Osteoblast (primary cell): ENCODE results near the gene TNFSF11. TPM values are rescaled to one million over a fixed set of nuclear protein-coding genes. Genes with fewer than 3 reads are reported as not detected.

ENCODE experiments used
- DNase-seq: peaks from one replicate; pipeline ENCODE4 v3.0.0; 2011; ENCODE audit warnings: low spot score, mixed read lengths; ENCODE audit not compliant: insufficient read length; ENCODE audit errors: missing footprints
- H2AFZ ChIP-seq: 2 replicates; pipeline ENCODE4 v1.6.0; 2011; ENCODE audit warnings: mild to moderate bottlenecking, low read length
- H3K27ac ChIP-seq: 2 replicates; pipeline ENCODE4 v1.5.1; 2011; ENCODE audit warnings: mild to moderate bottlenecking, low read depth, low read length, moderate library complexity
- H3K27me3 ChIP-seq: 2 replicates; pipeline ENCODE4 v1.6.0; 2012; ENCODE audit warnings: mild to moderate bottlenecking, control low read depth, inconsistent platforms, low read length, moderate library complexity; ENCODE audit not compliant: insufficient read depth
- H3K36me3 ChIP-seq: 2 replicates; pipeline ENCODE4 v1.5.1; 2011; ENCODE audit warnings: mild to moderate bottlenecking, low read length, control low read depth, moderate library complexity; ENCODE audit not compliant: insufficient read depth
- H3K4me1 ChIP-seq: 2 replicates; pipeline ENCODE4 v1.5.1; 2011; ENCODE audit warnings: mild to moderate bottlenecking, low read length, control low read depth, moderate library complexity; ENCODE audit not compliant: insufficient read depth
- H3K4me2 ChIP-seq: 2 replicates; pipeline ENCODE4 v1.6.0; 2011; ENCODE audit warnings: mild to moderate bottlenecking, low read length; ENCODE audit not compliant: insufficient read depth
- H3K4me3 ChIP-seq: fragments of 200-600 bp; sonication (generic); 3 replicates; pipeline ENCODE4 v1.5.1; 2012; ENCODE audit warnings: mild to moderate bottlenecking, low read length, inconsistent platforms; ENCODE audit not compliant: insufficient read depth
- H3K79me2 ChIP-seq: 2 replicates; pipeline ENCODE4 v1.6.0; 2012; ENCODE audit warnings: mild to moderate bottlenecking, low read length, control low read depth, inconsistent platforms; ENCODE audit not compliant: insufficient read depth
- H3K9me3 ChIP-seq: 2 replicates; pipeline ENCODE4 v1.5.1; 2011; ENCODE audit warnings: low read depth, low read length, control low read depth
- H4K20me1 ChIP-seq: 2 replicates; pipeline ENCODE4 v1.6.0; 2012; ENCODE audit warnings: mild to moderate bottlenecking, low read length, control low read depth; ENCODE audit not compliant: insufficient read depth
- CTCF ChIP-seq: IDR thresholded peaks from 2 replicates; pipeline ENCODE4 v1.5.1; 2011; ENCODE audit warnings: mild to moderate bottlenecking, low read depth, low read length, moderate library complexity; ENCODE audit errors: extremely low read depth
- total RNA-seq: library from RNA; depleted of rRNA; stranded (reverse); fragments of >200 nt; gene quantifications from 2 replicates; pipeline ENCODE4 v1.2.3, GENCODE V29; 2012

Gene TNFSF11
- total RNA-seq, 1 donor, result 0.72 TPM

DNA sequence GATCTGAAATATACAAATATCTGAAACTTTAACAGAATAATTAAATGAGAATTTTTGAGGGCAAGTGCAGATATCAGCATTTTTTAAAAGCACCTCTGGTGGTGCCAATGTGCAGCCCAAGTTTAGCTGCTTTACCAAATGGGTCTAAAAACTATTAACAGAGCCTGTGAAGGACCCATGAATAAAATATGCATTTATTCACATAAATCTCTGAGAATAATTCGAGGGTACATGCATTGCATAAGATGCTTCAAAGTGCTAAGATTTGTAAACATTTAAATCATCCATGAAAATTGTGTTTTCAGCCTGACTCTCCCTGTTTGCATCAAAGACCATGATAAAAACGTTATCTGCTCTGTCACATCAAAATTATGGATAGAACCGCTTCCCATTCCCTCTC lies 47.1 kb upstream of the TNFSF11 start:
- peaks cover 7% of the 10 kb centered on the region for H3K4me1 ChIP-seq
- no peak overlapping the region for H3K27ac ChIP-seq
- no peak for DNase-seq
- H4K20me1 ChIP-seq, result no peaks in the 10 kb centered on the region
- H3K79me2 ChIP-seq, result no peaks in the 10 kb centered on the region
- TF ChIP-seq CTCF, result no peak
- H3K27me3 ChIP-seq, result no peaks in the 10 kb centered on the region
- no peak overlapping the region for H3K4me2 ChIP-seq
- no peak overlapping the region for H2AFZ ChIP-seq
- H3K4me3 ChIP-seq, result no peak overlapping the region
- no peaks in the 10 kb centered on the region for H3K9me3 ChIP-seq
- H3K36me3 ChIP-seq, result no peaks in the 10 kb centered on the region

GRCh38 chr13:42532561-42533335 lies 41.2 kb upstream of the TNFSF11 start:
- no peaks in the 10 kb centered on the region for H3K4me1 ChIP-seq
- no peak for DNase-seq
- H3K36me3 ChIP-seq, result no peaks in the 10 kb centered on the region
- no peak overlapping the region for H3K4me3 ChIP-seq
- no peak overlapping the region for H2AFZ ChIP-seq
- no peaks in the 10 kb centered on the region for H4K20me1 ChIP-seq
- no peaks in the 10 kb centered on the region for H3K27me3 ChIP-seq
- H3K4me2 ChIP-seq, result no peak overlapping the region
- H3K79me2 ChIP-seq, result no peaks in the 10 kb centered on the region
- no peaks in the 10 kb centered on the region for H3K9me3 ChIP-seq
- no peak overlapping the region for H3K27ac ChIP-seq
- no peak for TF ChIP-seq CTCF

GRCh38 chr13:42533336-42533591 lies 40.7 kb upstream of the TNFSF11 start:
- H3K36me3 ChIP-seq, result no peaks in the 10 kb centered on the region
- TF ChIP-seq CTCF, result no peak
- no peaks in the 10 kb centered on the region for H3K27me3 ChIP-seq
- H3K9me3 ChIP-seq, result no peaks in the 10 kb centered on the region
- H3K4me2 ChIP-seq, result no peak overlapping the region
- H4K20me1 ChIP-seq, result no peaks in the 10 kb centered on the region
- H2AFZ ChIP-seq, result no peak overlapping the region
- no peak overlapping the region for H3K27ac ChIP-seq
- no peak for DNase-seq
- H3K4me3 ChIP-seq, result no peak overlapping the region
- H3K4me1 ChIP-seq, result no peaks in the 10 kb centered on the region
- H3K79me2 ChIP-seq, result no peaks in the 10 kb centered on the region

- Histone ChIP-seq H3K79me2 (no peaks in the 10 kb centered on the region), H3K9me3 (no peaks in the 10 kb centered on the region), H4K20me1 (no peaks in the 10 kb centered on the region), H3K27ac (no peak overlapping the region), H2AFZ (no peak overlapping the region), H3K4me2 (no peak overlapping the region), H3K27me3 (no peaks in the 10 kb centered on the region), H3K4me1 (no peaks in the 10 kb centered on the region), H3K4me3 (no peak overlapping the region), H3K36me3 (no peaks in the 10 kb centered on the region)
- no peak for TF ChIP-seq CTCF
- no peak for DNase-seq
These were observed 39.2 kb upstream of the TNFSF11 start for GRCh38 chr13:42534785-42535184.
